ENCODE results near the gene PHYH. TPM values are rescaled to one million over a fixed set of nuclear protein-coding genes. Genes with fewer than 3 reads are reported as not detected.

The PHYH gene
- total RNA-seq, 1 experiment from 2014 or later: 26.7 TPM

DNA sequence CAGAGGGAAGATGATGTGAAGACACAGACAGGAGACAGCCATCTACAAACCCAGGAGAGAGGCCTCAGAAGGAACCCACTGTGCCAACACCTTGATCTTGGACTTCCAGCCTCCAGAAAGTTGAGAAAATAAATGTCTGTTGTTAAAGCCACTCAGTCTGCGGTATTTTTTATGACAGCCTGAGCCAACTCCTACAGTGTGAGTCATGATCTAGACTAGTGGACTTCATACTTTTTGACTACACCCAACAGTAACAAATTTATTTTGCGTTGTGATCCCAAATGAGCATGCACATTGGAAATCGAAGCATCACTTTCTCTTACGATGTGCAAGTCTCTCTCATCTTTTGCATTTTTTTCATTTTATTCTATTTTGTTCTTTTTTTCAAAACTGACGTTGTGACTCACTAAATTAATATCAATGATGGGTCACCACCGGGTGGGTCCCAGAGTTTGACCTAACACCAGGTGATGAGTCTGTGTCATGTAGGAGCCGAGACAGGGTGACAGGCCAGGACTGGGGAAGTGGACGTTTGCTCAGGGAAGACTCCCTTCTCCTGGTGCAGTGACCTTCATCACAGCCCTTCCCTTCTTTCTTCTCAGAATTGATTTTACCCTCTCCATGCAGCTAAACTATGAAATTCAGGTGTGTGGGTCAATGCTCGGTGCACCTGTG is 28.9 kb downstream of the PHYH start:
- Mint-ChIP-seq H3K36me3 (ENCODE audit: insufficient read depth, unreplicated experiment) (no peaks in the 10 kb centered on the region), H3K4me1 (ENCODE audit: low read depth, unreplicated experiment) (peaks cover 14% of the 10 kb centered on the region), H3K27me3 (ENCODE audit: unreplicated experiment) (no peaks in the 10 kb centered on the region), H3K9me3 (ENCODE audit: low read depth, unreplicated experiment) (no peaks in the 10 kb centered on the region), H3K27ac (ENCODE audit: unreplicated experiment) (no peak overlapping the region), H3K4me3 (ENCODE audit: low read depth, unreplicated experiment) (no peak overlapping the region)
- TF ChIP-seq, protein P1, sequence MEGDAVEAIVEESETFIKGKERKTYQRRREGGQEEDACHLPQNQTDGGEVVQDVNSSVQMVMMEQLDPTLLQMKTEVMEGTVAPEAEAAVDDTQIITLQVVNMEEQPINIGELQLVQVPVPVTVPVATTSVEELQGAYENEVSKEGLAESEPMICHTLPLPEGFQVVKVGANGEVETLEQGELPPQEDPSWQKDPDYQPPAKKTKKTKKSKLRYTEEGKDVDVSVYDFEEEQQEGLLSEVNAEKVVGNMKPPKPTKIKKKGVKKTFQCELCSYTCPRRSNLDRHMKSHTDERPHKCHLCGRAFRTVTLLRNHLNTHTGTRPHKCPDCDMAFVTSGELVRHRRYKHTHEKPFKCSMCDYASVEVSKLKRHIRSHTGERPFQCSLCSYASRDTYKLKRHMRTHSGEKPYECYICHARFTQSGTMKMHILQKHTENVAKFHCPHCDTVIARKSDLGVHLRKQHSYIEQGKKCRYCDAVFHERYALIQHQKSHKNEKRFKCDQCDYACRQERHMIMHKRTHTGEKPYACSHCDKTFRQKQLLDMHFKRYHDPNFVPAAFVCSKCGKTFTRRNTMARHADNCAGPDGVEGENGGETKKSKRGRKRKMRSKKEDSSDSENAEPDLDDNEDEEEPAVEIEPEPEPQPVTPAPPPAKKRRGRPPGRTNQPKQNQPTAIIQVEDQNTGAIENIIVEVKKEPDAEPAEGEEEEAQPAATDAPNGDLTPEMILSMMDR (IDR thresholded peaks at IDR 0.05; ENCODE audit: unreplicated experiment): no peak
- DNase-seq: no peak
- intact Hi-C loops (cut with micrococcal nuclease; ENCODE audit: unreplicated experiment): loop anchor here (10.0 kb wide), 1 partner anchor 66 kb away; no protein-coding TSS in a partner anchor
- no TSS peak for BruUV-seq (replicated peaks)
- CTCF ChIA-PET: no interaction called here

DNA sequence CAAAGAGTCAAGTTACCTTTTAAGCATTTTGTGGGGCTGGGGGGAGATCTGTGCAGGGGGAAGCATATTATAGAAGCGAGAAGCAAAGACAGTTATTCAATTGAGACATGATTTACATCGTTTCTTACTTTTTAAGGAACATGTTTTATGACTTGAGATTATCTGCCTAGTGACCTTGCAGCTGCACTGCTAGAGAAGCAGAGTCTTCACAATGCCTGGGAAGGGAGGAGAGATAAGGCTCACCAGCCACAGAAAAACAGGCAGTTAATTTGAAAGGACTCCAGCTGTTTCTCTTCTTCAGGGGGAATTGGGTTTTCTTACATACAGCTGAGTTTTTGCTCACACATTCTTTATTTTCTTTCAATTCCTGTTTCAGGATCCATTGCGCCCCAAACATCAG is 31.0 kb downstream of the PHYH start:
- Mint-ChIP-seq H3K9me3 (ENCODE audit: low read depth, unreplicated experiment) (no peaks in the 10 kb centered on the region), H3K4me1 (ENCODE audit: low read depth, unreplicated experiment) (peaks cover 14% of the 10 kb centered on the region), H3K36me3 (ENCODE audit: insufficient read depth, unreplicated experiment) (no peaks in the 10 kb centered on the region), H3K27me3 (ENCODE audit: unreplicated experiment) (peaks cover 4% of the 10 kb centered on the region), H3K27ac (ENCODE audit: unreplicated experiment) (no peak overlapping the region), H3K4me3 (ENCODE audit: low read depth, unreplicated experiment) (no peak overlapping the region)
- BruUV-seq (replicated peaks): no TSS peak
- DNase-seq: no peak
- TF ChIP-seq, protein P1 (IDR thresholded peaks at IDR 0.05; ENCODE audit: unreplicated experiment): no peak
- CTCF ChIA-PET: no interaction called here
- intact Hi-C loops (cut with micrococcal nuclease; ENCODE audit: unreplicated experiment): no loop called here

DNA sequence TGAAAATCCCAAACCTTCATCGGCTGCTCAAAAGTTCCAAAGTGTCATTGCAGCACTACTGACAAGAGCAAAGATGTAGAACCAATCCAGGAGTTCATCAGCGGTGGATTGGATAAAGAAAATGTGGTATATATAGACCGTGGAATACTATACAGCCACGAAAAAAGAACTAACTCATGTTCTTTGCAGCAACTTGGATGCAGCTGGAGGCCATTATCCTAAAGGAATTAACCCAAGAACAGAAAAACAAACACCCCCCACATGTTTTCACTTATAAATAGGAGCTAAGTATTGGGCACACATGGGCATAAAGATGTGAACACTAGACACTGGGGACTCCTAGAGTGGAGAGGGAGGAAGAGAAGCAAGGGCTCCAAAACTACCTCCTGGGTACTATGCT is 31.6 kb downstream of the PHYH start:
- TF ChIP-seq, protein P1 (IDR thresholded peaks at IDR 0.05; ENCODE audit: unreplicated experiment): no peak
- intact Hi-C loops (cut with micrococcal nuclease; ENCODE audit: unreplicated experiment): no loop called here
- DNase-seq: no peak
- H3K27ac Mint-ChIP-seq (ENCODE audit: unreplicated experiment): no peak overlapping the region
- no peak overlapping the region for H3K4me3 Mint-ChIP-seq (ENCODE audit: low read depth, unreplicated experiment)
- H3K36me3 Mint-ChIP-seq (ENCODE audit: insufficient read depth, unreplicated experiment): no peaks in the 10 kb centered on the region
- peaks cover 9% of the 10 kb centered on the region for H3K27me3 Mint-ChIP-seq (ENCODE audit: unreplicated experiment)
- CTCF ChIA-PET: no interaction called here
- peaks cover 14% of the 10 kb centered on the region for H3K4me1 Mint-ChIP-seq (ENCODE audit: low read depth, unreplicated experiment)
- H3K9me3 Mint-ChIP-seq (ENCODE audit: low read depth, unreplicated experiment): no peaks in the 10 kb centered on the region
- no TSS peak for BruUV-seq (replicated peaks)

DNA sequence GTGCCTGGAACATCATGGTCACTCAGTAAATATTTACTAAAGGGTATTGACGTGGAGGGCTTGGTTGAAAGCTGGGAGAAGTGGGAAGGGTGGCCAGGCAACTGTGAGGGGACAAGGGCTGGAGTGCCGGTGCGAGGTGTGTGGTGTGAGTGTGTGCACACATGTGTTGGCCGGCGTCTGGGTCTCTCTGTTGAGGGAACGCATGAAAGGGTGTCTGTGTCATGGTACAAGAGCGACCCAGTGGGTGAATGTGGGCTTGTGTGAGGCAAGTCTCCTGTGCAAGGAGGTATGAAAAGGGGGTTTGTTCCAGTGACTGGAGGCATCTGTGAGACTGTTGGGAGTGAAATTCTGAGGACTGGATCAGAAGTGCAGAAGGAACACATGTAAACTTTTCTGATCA is 36.3 kb downstream of the PHYH start:
- H3K27ac Mint-ChIP-seq (ENCODE audit: unreplicated experiment): no peak overlapping the region
- no TSS peak for BruUV-seq (replicated peaks)

More for the DNA sequence above, 36.3 kb downstream of the PHYH start:
- H3K27me3 Mint-ChIP-seq (ENCODE audit: unreplicated experiment): peaks cover 18% of the 10 kb centered on the region
- CTCF ChIA-PET: no interaction called here
- H3K4me1 Mint-ChIP-seq (ENCODE audit: low read depth, unreplicated experiment): no peaks in the 10 kb centered on the region
- intact Hi-C loops (cut with micrococcal nuclease; ENCODE audit: unreplicated experiment): no loop called here
- no peak overlapping the region for H3K4me3 Mint-ChIP-seq (ENCODE audit: low read depth, unreplicated experiment)
- TF ChIP-seq, protein P1 (IDR thresholded peaks at IDR 0.05; ENCODE audit: unreplicated experiment): no peak
- no peak for DNase-seq
- no peaks in the 10 kb centered on the region for H3K36me3 Mint-ChIP-seq (ENCODE audit: insufficient read depth, unreplicated experiment)
- H3K9me3 Mint-ChIP-seq (ENCODE audit: low read depth, unreplicated experiment): no peaks in the 10 kb centered on the region

Measured in Calu3 (cell line).